ENCODE results near the gene AFTPH. TPM values are rescaled to one million over a fixed set of nuclear protein-coding genes. Genes with fewer than 3 reads are reported as not detected.

The AFTPH gene
- total RNA-seq, 1 experiment from 2014 or later = 14.9 TPM

DNA sequence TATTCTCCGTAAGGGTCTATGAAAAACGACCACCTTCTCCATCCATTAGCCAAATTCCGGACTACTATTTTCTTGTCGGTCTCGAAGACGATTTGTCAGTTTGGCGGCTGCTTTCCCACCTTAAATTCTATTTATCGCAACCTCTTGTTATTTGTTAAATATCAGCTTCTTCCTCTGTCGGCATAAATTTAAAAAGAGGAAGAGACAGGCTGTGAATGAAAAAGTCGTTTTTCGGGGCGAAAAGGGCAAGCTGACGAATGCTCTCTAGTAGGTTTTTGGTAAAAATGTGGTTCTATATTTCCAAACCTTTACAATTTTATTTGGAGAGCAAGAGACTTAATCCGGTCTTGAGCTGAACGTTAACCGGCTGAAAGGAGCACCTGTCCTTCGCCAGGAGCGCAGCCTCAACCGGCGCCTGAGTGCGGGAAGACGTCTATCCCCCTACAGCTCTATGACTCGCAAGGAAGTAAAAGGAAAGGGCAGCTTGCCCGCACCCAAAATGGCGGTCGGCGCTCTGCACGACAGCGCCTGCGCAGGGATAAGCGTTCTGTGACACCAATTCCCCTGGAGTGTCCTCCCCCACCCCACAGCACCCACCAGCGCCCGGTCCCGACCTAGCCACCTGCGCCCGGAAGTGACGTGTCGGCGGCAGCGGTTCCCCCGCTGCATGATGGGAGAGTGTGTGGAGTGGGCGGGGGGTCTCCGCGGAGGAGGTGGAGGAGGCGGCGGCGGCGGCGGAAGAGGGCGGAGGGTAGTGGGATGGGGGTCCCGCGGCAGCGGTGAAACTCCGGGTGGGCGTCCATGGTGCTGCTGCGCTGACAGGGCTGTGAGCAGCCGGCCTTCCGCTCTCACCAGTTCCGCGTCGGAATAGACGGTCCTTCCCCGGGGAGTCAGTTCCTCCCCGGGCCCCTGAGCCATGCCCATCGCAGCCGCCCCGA, at the start of gene AFTPH (continued):
- TF ChIP-seq, protein P1, sequence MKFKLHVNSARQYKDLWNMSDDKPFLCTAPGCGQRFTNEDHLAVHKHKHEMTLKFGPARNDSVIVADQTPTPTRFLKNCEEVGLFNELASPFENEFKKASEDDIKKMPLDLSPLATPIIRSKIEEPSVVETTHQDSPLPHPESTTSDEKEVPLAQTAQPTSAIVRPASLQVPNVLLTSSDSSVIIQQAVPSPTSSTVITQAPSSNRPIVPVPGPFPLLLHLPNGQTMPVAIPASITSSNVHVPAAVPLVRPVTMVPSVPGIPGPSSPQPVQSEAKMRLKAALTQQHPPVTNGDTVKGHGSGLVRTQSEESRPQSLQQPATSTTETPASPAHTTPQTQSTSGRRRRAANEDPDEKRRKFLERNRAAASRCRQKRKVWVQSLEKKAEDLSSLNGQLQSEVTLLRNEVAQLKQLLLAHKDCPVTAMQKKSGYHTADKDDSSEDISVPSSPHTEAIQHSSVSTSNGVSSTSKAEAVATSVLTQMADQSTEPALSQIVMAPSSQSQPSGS (CRISPR knock-in tag; IDR thresholded peaks at IDR 0.05; ENCODE audit: borderline replicate concordance, low read depth) = no peak
- no peak; the same call in 1 of the 2 replicates for TF ChIP-seq SMAD3 (CRISPR knock-in tag; IDR thresholded peaks at IDR 0.05; ENCODE audit: borderline replicate concordance)
- no peak for TF ChIP-seq ZNF263 (CRISPR knock-in tag; IDR thresholded peaks at IDR 0.05; ENCODE audit: low read depth)
- TF ChIP-seq GTF2I (CRISPR knock-in tag; conservative IDR thresholded peaks at IDR 0.05) = no peak
- peak; percentile 15; the same call in 1 of the 2 replicates for TF ChIP-seq ZNF232 (CRISPR knock-in tag; IDR thresholded peaks at IDR 0.05)
- TF ChIP-seq, protein P2, sequence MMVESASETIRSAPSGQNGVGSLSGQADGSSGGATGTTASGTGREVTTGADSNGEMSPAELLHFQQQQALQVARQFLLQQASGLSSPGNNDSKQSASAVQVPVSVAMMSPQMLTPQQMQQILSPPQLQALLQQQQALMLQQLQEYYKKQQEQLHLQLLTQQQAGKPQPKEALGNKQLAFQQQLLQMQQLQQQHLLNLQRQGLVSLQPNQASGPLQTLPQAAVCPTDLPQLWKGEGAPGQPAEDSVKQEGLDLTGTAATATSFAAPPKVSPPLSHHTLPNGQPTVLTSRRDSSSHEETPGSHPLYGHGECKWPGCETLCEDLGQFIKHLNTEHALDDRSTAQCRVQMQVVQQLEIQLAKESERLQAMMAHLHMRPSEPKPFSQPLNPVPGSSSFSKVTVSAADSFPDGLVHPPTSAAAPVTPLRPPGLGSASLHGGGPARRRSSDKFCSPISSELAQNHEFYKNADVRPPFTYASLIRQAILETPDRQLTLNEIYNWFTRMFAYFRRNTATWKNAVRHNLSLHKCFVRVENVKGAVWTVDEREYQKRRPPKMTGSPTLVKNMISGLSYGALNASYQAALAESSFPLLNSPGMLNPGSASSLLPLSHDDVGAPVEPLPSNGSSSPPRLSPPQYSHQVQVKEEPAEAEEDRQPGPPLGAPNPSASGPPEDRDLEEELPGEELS (CRISPR knock-in tag; IDR thresholded peaks at IDR 0.05) = no peak
- no peak for TF ChIP-seq NFYB (CRISPR knock-in tag; conservative IDR thresholded peaks at IDR 0.05; ENCODE audit: low read depth)
- TF ChIP-seq, protein P3, sequence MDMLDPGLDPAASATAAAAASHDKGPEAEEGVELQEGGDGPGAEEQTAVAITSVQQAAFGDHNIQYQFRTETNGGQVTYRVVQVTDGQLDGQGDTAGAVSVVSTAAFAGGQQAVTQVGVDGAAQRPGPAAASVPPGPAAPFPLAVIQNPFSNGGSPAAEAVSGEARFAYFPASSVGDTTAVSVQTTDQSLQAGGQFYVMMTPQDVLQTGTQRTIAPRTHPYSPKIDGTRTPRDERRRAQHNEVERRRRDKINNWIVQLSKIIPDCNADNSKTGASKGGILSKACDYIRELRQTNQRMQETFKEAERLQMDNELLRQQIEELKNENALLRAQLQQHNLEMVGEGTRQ (CRISPR knock-in tag; IDR thresholded peaks at IDR 0.05) = peak; percentile 43; the same call in 1 of the 2 replicates
- no peak for TF ChIP-seq NR2C2 (CRISPR knock-in tag; IDR thresholded peaks at IDR 0.05)
- TF ChIP-seq MYBL2 (CRISPR knock-in tag; IDR thresholded peaks at IDR 0.05) = no peak
- no peak for TF ChIP-seq NFATC4 (CRISPR knock-in tag; IDR thresholded peaks at IDR 0.05)
- TF ChIP-seq IRF1 (CRISPR knock-in tag; IDR thresholded peaks at IDR 0.05) = no peak
- TF ChIP-seq JUN (CRISPR knock-in tag; IDR thresholded peaks at IDR 0.05) = no peak
- TF ChIP-seq, protein P4, sequence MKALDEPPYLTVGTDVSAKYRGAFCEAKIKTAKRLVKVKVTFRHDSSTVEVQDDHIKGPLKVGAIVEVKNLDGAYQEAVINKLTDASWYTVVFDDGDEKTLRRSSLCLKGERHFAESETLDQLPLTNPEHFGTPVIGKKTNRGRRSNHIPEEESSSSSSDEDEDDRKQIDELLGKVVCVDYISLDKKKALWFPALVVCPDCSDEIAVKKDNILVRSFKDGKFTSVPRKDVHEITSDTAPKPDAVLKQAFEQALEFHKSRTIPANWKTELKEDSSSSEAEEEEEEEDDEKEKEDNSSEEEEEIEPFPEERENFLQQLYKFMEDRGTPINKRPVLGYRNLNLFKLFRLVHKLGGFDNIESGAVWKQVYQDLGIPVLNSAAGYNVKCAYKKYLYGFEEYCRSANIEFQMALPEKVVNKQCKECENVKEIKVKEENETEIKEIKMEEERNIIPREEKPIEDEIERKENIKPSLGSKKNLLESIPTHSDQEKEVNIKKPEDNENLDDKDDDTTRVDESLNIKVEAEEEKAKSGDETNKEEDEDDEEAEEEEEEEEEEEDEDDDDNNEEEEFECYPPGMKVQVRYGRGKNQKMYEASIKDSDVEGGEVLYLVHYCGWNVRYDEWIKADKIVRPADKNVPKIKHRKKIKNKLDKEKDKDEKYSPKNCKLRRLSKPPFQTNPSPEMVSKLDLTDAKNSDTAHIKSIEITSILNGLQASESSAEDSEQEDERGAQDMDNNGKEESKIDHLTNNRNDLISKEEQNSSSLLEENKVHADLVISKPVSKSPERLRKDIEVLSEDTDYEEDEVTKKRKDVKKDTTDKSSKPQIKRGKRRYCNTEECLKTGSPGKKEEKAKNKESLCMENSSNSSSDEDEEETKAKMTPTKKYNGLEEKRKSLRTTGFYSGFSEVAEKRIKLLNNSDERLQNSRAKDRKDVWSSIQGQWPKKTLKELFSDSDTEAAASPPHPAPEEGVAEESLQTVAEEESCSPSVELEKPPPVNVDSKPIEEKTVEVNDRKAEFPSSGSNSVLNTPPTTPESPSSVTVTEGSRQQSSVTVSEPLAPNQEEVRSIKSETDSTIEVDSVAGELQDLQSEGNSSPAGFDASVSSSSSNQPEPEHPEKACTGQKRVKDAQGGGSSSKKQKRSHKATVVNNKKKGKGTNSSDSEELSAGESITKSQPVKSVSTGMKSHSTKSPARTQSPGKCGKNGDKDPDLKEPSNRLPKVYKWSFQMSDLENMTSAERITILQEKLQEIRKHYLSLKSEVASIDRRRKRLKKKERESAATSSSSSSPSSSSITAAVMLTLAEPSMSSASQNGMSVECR (CRISPR knock-in tag; IDR thresholded peaks at IDR 0.05; ENCODE audit: borderline replicate concordance) = no peak
- no peak for TF ChIP-seq USF1 (CRISPR knock-in tag; IDR thresholded peaks at IDR 0.05)
- TF ChIP-seq CREB1 (CRISPR knock-in tag; IDR thresholded peaks at IDR 0.05) = peak; percentile 68; the same call in 1 of the 2 replicates
- TF ChIP-seq FOXJ3 (CRISPR knock-in tag; IDR thresholded peaks at IDR 0.05; ENCODE audit: borderline replicate concordance) = no peak
- peak; percentile 42; the same call in 1 of the 2 replicates for TF ChIP-seq FOXP1 (CRISPR knock-in tag; IDR thresholded peaks at IDR 0.05; ENCODE audit: borderline replicate concordance)
- no peak for TF ChIP-seq FOXK1 (CRISPR knock-in tag; IDR thresholded peaks at IDR 0.05)
- TF ChIP-seq PRRX2 (CRISPR knock-in tag; IDR thresholded peaks at IDR 0.05) = no peak
- TF ChIP-seq SP1 (CRISPR knock-in tag; conservative IDR thresholded peaks at IDR 0.05) = peak; percentile 90
- TF ChIP-seq KAT7 (CRISPR knock-in tag; IDR thresholded peaks at IDR 0.05; ENCODE audit: borderline replicate concordance) = peak; percentile 63; the same call in 1 of the 2 replicates
- TF ChIP-seq ZSCAN18 (CRISPR knock-in tag; IDR thresholded peaks at IDR 0.05) = no peak
- TF ChIP-seq E2F1 (CRISPR knock-in tag; IDR thresholded peaks at IDR 0.05) = no peak
